Panc1 (cell line): ENCODE data around the gene PRKACB. TPM values are rescaled to one million over a fixed set of nuclear protein-coding genes. Genes with fewer than 3 reads are reported as not detected.

Experiments used
- ATAC-seq: fragments of 200-7000 bp; cut with Tn5 transposase; 2 replicates; pipeline ENCODE4 v1.9.1; 2020; ENCODE audit warnings: mild to moderate bottlenecking, moderate library complexity
- BruUV-seq: library from RNA; stranded (reverse); fragments of 400-500 nt; replicated peaks from 2 replicates; lab custom pipeline; 2021; lab: Mats Ljungman, UMichigan
- CTCF ChIA-PET: fragments of 300-600 bp; sonication (Branson Sonifier 250); formaldehyde crosslinking; loops from one replicate; lab custom pipeline; 2022; ENCODE audit warnings: antibody characterized with exemption; lab: Charles Lee
- POLR2A ChIA-PET: fragments of 300-600 bp; sonication (Branson Sonifier 250); formaldehyde crosslinking; loops from one replicate; lab custom pipeline; 2022; ENCODE audit warnings: antibody characterized with exemption; lab: Charles Lee
- DNase-seq: peaks from one replicate; pipeline ENCODE4 v3.0.0-alpha.2; 2010; ENCODE audit warnings: low read depth, low spot score
- H3K27ac ChIP-seq: 2 replicates; pipeline ENCODE4 v1.5.1; 2011; ENCODE audit warnings: mild to moderate bottlenecking, low read length, inconsistent platforms
- H3K27me3 ChIP-seq: fragments of 200-500 bp; sonication (Bioruptor generic); 2 replicates; pipeline ENCODE4 v1.6.0; 2014; ENCODE audit warnings: low read length, inconsistent platforms; ENCODE audit not compliant: control insufficient read depth, insufficient read depth
- H3K36me3 ChIP-seq: fragments of 200-500 bp; sonication (Bioruptor generic); 2 replicates; pipeline ENCODE4 v1.5.1; 2014; ENCODE audit warnings: inconsistent platforms, mild to moderate bottlenecking, low read length, moderate library complexity; ENCODE audit not compliant: control insufficient read depth, insufficient read depth
- H3K4me1 ChIP-seq: 2 replicates; pipeline ENCODE4 v1.5.1; 2011; ENCODE audit warnings: inconsistent platforms, mild to moderate bottlenecking, low read length, moderate library complexity; ENCODE audit not compliant: control insufficient read depth, insufficient read depth
- H3K4me3 ChIP-seq, 2 experiments: 2 replicates each; pipeline ENCODE4 v1.5.1; 2011 to 2012; ENCODE audit warnings: low read depth in 2 of 2, low read length in 2 of 2, mild to moderate bottlenecking in 2 of 2, inconsistent platforms in 1 of 2, moderate library complexity in 1 of 2
- H3K9me3 ChIP-seq: fragments of 200-500 bp; sonication (Bioruptor generic); 2 replicates; pipeline ENCODE4 v1.5.1; 2014; ENCODE audit warnings: low read depth, mild to moderate bottlenecking, inconsistent platforms, low read length, moderate library complexity; ENCODE audit not compliant: control insufficient read depth, insufficient read depth
- POLR2AphosphoS5 ChIP-seq: IDR thresholded peaks from 2 replicates; pipeline ENCODE4 v1.6.1; 2012; ENCODE audit warnings: mild to moderate bottlenecking, low read depth, low read length, moderate library complexity
- SIN3A ChIP-seq: IDR thresholded peaks from 2 replicates; pipeline ENCODE4 v1.6.1; 2012; ENCODE audit warnings: low read depth, mild to moderate bottlenecking, low read length, moderate library complexity, borderline replicate concordance; ENCODE audit not compliant: insufficient read depth
- TCF7L2 ChIP-seq: IDR thresholded peaks from 2 replicates; pipeline ENCODE4 v1.6.1; 2011; ENCODE audit warnings: mild to moderate bottlenecking, low read depth, low read length, inconsistent platforms
- in situ Hi-C: cut with HindIII; loops from 2 replicates; pipeline ENCODE4 v1.10.0; 2016; ENCODE audit warnings: low sequenced_read_pairs, low pct_unique_long_range_greater_than_20kb
- intact Hi-C: fragments of 100-400 bp; cut with micrococcal nuclease; formaldehyde crosslinking; loops from one replicate; pipeline ENCODE4 v1.10.0; 2022; ENCODE audit not compliant: unreplicated experiment
- total RNA-seq: library from RNA; stranded (reverse); gene quantifications from one replicate; pipeline ENCODE4 v1.2.1, GENCODE V29; 2021; ENCODE audit not compliant: unreplicated experiment
- TF ChIP-seq, protein P1 (sequence below), 2 experiments: IDR thresholded peaks; 2 replicates each; pipeline ENCODE4 v1.6.1; 2011 to 2012; ENCODE audit warnings: low read depth in 2 of 2, control low read depth in 1 of 2, low read length in 1 of 2, mild to moderate bottlenecking in 1 of 2, moderate library complexity in 1 of 2; ENCODE audit not compliant: insufficient read depth in 1 of 2
- TF ChIP-seq, protein P2 (sequence below): fragments of 450-650 bp; IDR thresholded peaks from 2 replicates; pipeline ENCODE4 v1.5.1; 2017; ENCODE audit warnings: mild to moderate bottlenecking

Gene PRKACB
- total RNA-seq, 1 experiment from 2014 or later: 54.9 TPM

DNA sequence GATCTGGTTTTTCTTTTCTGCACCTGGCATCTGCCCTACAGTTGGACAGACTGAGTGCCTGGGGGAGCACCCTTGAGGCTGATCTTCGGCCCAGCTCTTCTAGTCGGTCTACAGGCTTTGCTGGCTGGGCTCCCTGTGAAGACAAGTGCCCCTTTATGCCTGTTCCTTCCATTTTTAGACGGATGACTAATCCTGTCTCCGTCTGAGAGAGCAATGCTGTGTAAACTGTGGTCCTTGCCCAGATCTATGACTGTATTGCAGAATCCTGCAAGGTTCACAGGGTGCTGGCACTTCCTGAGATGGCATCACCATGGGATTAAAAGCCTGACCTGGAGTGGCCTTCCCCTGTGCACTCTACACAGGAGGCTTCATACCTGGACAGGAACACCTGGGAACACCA lies 109.8 kb downstream of the PRKACB start:
- no TSS peak for BruUV-seq
- POLR2A ChIA-PET: no interaction called here
- DNase-seq: peak; percentile 99

DNA sequence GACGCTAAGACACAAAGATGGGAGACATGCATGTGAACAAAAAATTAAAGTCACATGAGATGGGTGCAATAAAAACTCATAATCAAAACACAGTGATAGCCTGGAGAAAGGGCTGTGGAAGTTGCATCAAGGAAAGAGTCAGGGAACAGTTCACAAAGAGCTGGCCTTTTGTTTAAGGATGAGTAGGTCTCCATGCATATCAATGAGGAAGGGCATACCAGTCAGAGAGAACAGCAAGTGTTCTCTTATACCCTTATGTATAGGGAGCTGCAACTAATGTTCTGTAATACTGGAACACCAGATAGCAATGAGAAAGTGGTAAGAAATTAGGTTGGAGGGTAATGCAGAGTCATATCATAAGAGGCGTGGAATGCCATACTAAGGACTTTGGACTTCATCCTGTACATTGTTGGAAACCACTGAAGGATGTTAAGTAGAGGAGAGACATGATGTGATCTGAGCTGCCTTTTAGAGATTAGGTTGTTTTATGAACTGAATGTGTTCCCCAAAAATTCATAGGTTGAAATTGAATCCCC lies 110.7 kb downstream of the PRKACB start:
- peak overlapping the region; percentile 64 for H3K27ac ChIP-seq
- no peaks in the 10 kb centered on the region for H3K36me3 ChIP-seq
- ATAC-seq: no peak
- in situ Hi-C loops: no loop called here
- H3K27me3 ChIP-seq: no peaks in the 10 kb centered on the region
- TF ChIP-seq TCF7L2: no peak
- no peak for TF ChIP-seq POLR2AphosphoS5
- TF ChIP-seq, protein P1, sequence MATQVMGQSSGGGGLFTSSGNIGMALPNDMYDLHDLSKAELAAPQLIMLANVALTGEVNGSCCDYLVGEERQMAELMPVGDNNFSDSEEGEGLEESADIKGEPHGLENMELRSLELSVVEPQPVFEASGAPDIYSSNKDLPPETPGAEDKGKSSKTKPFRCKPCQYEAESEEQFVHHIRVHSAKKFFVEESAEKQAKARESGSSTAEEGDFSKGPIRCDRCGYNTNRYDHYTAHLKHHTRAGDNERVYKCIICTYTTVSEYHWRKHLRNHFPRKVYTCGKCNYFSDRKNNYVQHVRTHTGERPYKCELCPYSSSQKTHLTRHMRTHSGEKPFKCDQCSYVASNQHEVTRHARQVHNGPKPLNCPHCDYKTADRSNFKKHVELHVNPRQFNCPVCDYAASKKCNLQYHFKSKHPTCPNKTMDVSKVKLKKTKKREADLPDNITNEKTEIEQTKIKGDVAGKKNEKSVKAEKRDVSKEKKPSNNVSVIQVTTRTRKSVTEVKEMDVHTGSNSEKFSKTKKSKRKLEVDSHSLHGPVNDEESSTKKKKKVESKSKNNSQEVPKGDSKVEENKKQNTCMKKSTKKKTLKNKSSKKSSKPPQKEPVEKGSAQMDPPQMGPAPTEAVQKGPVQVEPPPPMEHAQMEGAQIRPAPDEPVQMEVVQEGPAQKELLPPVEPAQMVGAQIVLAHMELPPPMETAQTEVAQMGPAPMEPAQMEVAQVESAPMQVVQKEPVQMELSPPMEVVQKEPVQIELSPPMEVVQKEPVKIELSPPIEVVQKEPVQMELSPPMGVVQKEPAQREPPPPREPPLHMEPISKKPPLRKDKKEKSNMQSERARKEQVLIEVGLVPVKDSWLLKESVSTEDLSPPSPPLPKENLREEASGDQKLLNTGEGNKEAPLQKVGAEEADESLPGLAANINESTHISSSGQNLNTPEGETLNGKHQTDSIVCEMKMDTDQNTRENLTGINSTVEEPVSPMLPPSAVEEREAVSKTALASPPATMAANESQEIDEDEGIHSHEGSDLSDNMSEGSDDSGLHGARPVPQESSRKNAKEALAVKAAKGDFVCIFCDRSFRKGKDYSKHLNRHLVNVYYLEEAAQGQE (IDR thresholded peaks at IDR 0.05; ENCODE audit: insufficient read depth in 1 of 2, low read depth in 2 of 2, low read length in 1 of 2): no peak
- no peak for TF ChIP-seq SIN3A
- TF ChIP-seq, protein P2, sequence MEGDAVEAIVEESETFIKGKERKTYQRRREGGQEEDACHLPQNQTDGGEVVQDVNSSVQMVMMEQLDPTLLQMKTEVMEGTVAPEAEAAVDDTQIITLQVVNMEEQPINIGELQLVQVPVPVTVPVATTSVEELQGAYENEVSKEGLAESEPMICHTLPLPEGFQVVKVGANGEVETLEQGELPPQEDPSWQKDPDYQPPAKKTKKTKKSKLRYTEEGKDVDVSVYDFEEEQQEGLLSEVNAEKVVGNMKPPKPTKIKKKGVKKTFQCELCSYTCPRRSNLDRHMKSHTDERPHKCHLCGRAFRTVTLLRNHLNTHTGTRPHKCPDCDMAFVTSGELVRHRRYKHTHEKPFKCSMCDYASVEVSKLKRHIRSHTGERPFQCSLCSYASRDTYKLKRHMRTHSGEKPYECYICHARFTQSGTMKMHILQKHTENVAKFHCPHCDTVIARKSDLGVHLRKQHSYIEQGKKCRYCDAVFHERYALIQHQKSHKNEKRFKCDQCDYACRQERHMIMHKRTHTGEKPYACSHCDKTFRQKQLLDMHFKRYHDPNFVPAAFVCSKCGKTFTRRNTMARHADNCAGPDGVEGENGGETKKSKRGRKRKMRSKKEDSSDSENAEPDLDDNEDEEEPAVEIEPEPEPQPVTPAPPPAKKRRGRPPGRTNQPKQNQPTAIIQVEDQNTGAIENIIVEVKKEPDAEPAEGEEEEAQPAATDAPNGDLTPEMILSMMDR: no peak
- CTCF ChIA-PET: no interaction called here
- intact Hi-C loops: no loop called here
- POLR2A ChIA-PET: no interaction called here
- H3K4me1 ChIP-seq: peaks cover 23% of the 10 kb centered on the region
- H3K4me3 ChIP-seq: no peak overlapping the region
- DNase-seq: no peak
- no TSS peak for BruUV-seq
- peaks cover 18% of the 10 kb centered on the region for H3K9me3 ChIP-seq

More for the DNA sequence above, 109.8 kb downstream of the PRKACB start:
- H3K4me1 ChIP-seq: peaks cover 23% of the 10 kb centered on the region
- peaks cover 22% of the 10 kb centered on the region for H3K9me3 ChIP-seq
- peak overlapping the region; percentile 67 for H3K27ac ChIP-seq
- H3K27me3 ChIP-seq: no peaks in the 10 kb centered on the region
- ATAC-seq: peak; percentile 99
- in situ Hi-C loops: no loop called here
- H3K36me3 ChIP-seq: no peaks in the 10 kb centered on the region
- intact Hi-C loops: no loop called here
- no peak overlapping the region for H3K4me3 ChIP-seq
- CTCF ChIA-PET: no interaction called here
- TF ChIP-seq, protein P1 (IDR thresholded peaks at IDR 0.05; ENCODE audit: insufficient read depth in 1 of 2, low read depth in 2 of 2, low read length in 1 of 2): 0 out of 4 replicates have a peak, but pooled peaks of 1 of the 2 experiments have one; percentile 35
- TF ChIP-seq SIN3A (no peak), POLR2AphosphoS5 (peak; percentile 82; the same call in 1 of the 2 replicates), TCF7L2 (peak; percentile 30; the same call in 1 of the 2 replicates)
